ENCODE results near the gene DUSP3.

- TF ChIP-seq CTCF (conservative IDR thresholded peaks at IDR 0.05; ENCODE audit: low read length) (no peak), EZH2phosphoT487 (IDR thresholded peaks at IDR 0.05; ENCODE audit: borderline replicate concordance, low read depth, low read length) (no peak)
Measured at GRCh38 chr17:43753493-43754129, 25.2 kb downstream of the DUSP3 start.
